ENCODE results near the gene ZNF304.

- TF ChIP-seq SUZ12 (IDR thresholded peaks at IDR 0.05; ENCODE audit: extremely low read depth, insufficient read depth, insufficient read length) (no peak), YY1 (IDR thresholded peaks at IDR 0.05; ENCODE audit: insufficient read depth, insufficient read length) (no peak), ZNF274 (IDR thresholded peaks at IDR 0.05; ENCODE audit: low read depth, low read length) (no peak)
Measured at GRCh38 chr19:57348136-57348535, 2.9 kb upstream of the ZNF304 start.
